Brain microvascular endothelial cell (primary cell): Measurements from ENCODE around the gene MFAP3.
"Not testable (repeated sequence)": the region's sequence is repeated elsewhere in the genome, so short reads cannot be mapped to it uniquely, and the experiment has no call there.

Experiments used
- DNase-seq: peaks from one replicate; pipeline ENCODE4 v3.0.0-alpha.2; 2020
- H3K27ac ChIP-seq: fragments of 250-450 bp; sonication (Bioruptor Pico); 2 replicates; pipeline ENCODE4 v1.5.1; 2020; ENCODE audit warnings: mild to moderate bottlenecking, moderate library complexity
- H3K27me3 ChIP-seq: fragments of 250-450 bp; sonication (Bioruptor Pico); replicated peaks from 2 replicates; pipeline ENCODE4 v1.5.1; 2020; ENCODE audit warnings: mild to moderate bottlenecking
- H3K36me3 ChIP-seq: fragments of 250-450 bp; sonication (Bioruptor Pico); replicated peaks from 2 replicates; pipeline ENCODE4 v1.5.1; 2020; ENCODE audit warnings: mild to moderate bottlenecking
- H3K4me3 ChIP-seq: 2 replicates; pipeline ENCODE4 v1.5.1; 2011; ENCODE audit warnings: low read depth, mild to moderate bottlenecking, control low read depth, low read length, moderate library complexity
- CTCF ChIP-seq: IDR thresholded peaks from 2 replicates; pipeline ENCODE4 v1.5.1; 2011; ENCODE audit warnings: low read depth, mild to moderate bottlenecking, moderate library complexity, low read length, control low read depth, inconsistent platforms; ENCODE audit errors: missing control alignments
- in situ Hi-C: cut with HindIII; loops from 2 replicates; pipeline ENCODE4 v1.10.0; 2017; ENCODE audit warnings: low sequenced_read_pairs, low pct_ligation_motif_present

Gene MFAP3

GRCh38 chr5:154063372-154063771 is 24.6 kb downstream of the MFAP3 start:
- no peak overlapping the region for H3K27ac ChIP-seq
- no peaks in the 10 kb centered on the region for H3K36me3 ChIP-seq
- H3K4me3 ChIP-seq, result no peak overlapping the region
- H3K27me3 ChIP-seq, result no peaks in the 10 kb centered on the region
- no peak for DNase-seq
- no peak for TF ChIP-seq CTCF
- in situ Hi-C loops, result no loop called here

- no peaks in the 10 kb centered on the region for H3K27me3 ChIP-seq
- no peak overlapping the region for H3K4me3 ChIP-seq
- in situ Hi-C loops, result no loop called here
- no peaks in the 10 kb centered on the region for H3K36me3 ChIP-seq
- no peak for DNase-seq
- no peak for TF ChIP-seq CTCF
- no peak overlapping the region for H3K27ac ChIP-seq
Measured at GRCh38 chr5:154065971-154066370, 27.2 kb downstream of the MFAP3 start.

- DNase-seq, H3K36me3 ChIP-seq, H3K27ac ChIP-seq, H3K4me3 ChIP-seq, H3K27me3 ChIP-seq: not testable (repeated sequence)
- in situ Hi-C loops, result loop anchor here (10.0 kb wide), 1 partner anchor 105 kb away; no protein-coding TSS in a partner anchor
Measured at GRCh38 chr5:154069854-154070253, 31.1 kb downstream of the MFAP3 start.

GRCh38 chr5:154071799-154072413 is 33.1 kb downstream of the MFAP3 start:
- TF ChIP-seq CTCF, result no peak
- no peak overlapping the region for H3K27ac ChIP-seq
- no peak for DNase-seq
- H3K36me3 ChIP-seq, result no peaks in the 10 kb centered on the region
- H3K4me3 ChIP-seq, result no peak overlapping the region
- no peaks in the 10 kb centered on the region for H3K27me3 ChIP-seq
- in situ Hi-C loops, result loop anchor here (10.0 kb wide), 1 partner anchor 103 kb away; no protein-coding TSS in a partner anchor

GRCh38 chr5:154072414-154073171 is 33.8 kb downstream of the MFAP3 start:
- in situ Hi-C loops, result loop anchor here (10.0 kb wide), 1 partner anchor 102 kb away; no protein-coding TSS in a partner anchor
- no peaks in the 10 kb centered on the region for H3K36me3 ChIP-seq
- no peak overlapping the region for H3K4me3 ChIP-seq
- no peaks in the 10 kb centered on the region for H3K27me3 ChIP-seq
- peak; percentile 94 for TF ChIP-seq CTCF
- no peak overlapping the region for H3K27ac ChIP-seq
- peak; percentile 53 for DNase-seq

GRCh38 chr5:154076240-154076922 is 37.6 kb downstream of the MFAP3 start:
- Histone ChIP-seq H3K27ac (no peak overlapping the region), H3K4me3 (no peak overlapping the region), H3K36me3 (no peaks in the 10 kb centered on the region), H3K27me3 (no peaks in the 10 kb centered on the region)
- no peak for DNase-seq
- no peak for TF ChIP-seq CTCF
- in situ Hi-C loops, result loop anchor here (10.0 kb wide), 1 partner anchor 98 kb away; no protein-coding TSS in a partner anchor
